SK-N-SH (cell line): ENCODE measurements around the gene SSMEM1. TPM values are rescaled to one million over a fixed set of nuclear protein-coding genes. Genes with fewer than 3 reads are reported as not detected.

Source experiments
- CTCF ChIA-PET: fragments of 300-600, 350-600 bp; formaldehyde crosslinking; extraction: SDS; loops from one replicate; lab custom pipeline; 2021; lab: Yijun Ruan, JAX
- POLR2A ChIA-PET: fragments of 350-600 bp; sonication (Branson Sonifier 250); formaldehyde crosslinking; extraction: SDS; loops from one replicate; lab custom pipeline; 2020; ENCODE audit warnings: antibody characterized with exemption, inconsistent platforms; lab: Yijun Ruan, JAX
- DNase-seq: peaks from one replicate; pipeline ENCODE4 v3.0.0; 2012
- H2AFZ ChIP-seq: fragments of 200-600 bp; sonication (generic); 2 replicates; pipeline ENCODE4 v1.8.1; 2016; ENCODE audit warnings: antibody characterized with exemption, mild to moderate bottlenecking, low read depth
- H3F3A ChIP-seq: fragments of 200-600 bp; sonication (generic); replicated peaks from 2 replicates; pipeline ENCODE3; 2016; ENCODE audit warnings: antibody characterized with exemption, mild to moderate bottlenecking; ENCODE audit not compliant: insufficient read depth
- H3K27ac ChIP-seq, 2 experiments: fragments of 200-500 bp in 1 of 2; fragments of 200-600 bp in 1 of 2; sonication (Bioruptor generic) in 1 of 2; sonication (generic), shearing (Covaris generic) in 1 of 2; 2 replicates each; pipeline versions ENCODE4 v1.5.1 to v1.6.1; 2014 to 2016; ENCODE audit warnings: low read depth in 2 of 2, inconsistent platforms in 1 of 2, low read length in 1 of 2, mild to moderate bottlenecking in 1 of 2, mixed read lengths in 1 of 2
- H3K27me3 ChIP-seq: fragments of 200-600 bp; sonication (generic), shearing (Covaris generic); 2 replicates; pipeline ENCODE4 v1.6.1; 2016; ENCODE audit warnings: mixed run types; ENCODE audit not compliant: insufficient read depth
- H3K36me3 ChIP-seq, 2 experiments: fragments of 200-500 bp in 1 of 2; fragments of 200-600 bp in 1 of 2; sonication (Bioruptor generic) in 1 of 2; sonication (generic) in 1 of 2; replicated peaks in 1 of 2; 2 replicates each; pipeline versions ENCODE3 to v1.5.1; 2014 to 2016; ENCODE audit warnings: low read length in 1 of 2, mild to moderate bottlenecking in 1 of 2; ENCODE audit not compliant: insufficient read depth in 2 of 2, control insufficient read depth in 1 of 2
- H3K4me1 ChIP-seq, 2 experiments: fragments of 200-500 bp in 1 of 2; fragments of 200-600 bp in 1 of 2; sonication (Bioruptor generic) in 1 of 2; sonication (generic), shearing (Covaris generic) in 1 of 2; 2 replicates each; pipeline versions ENCODE4 v1.5.1 to v1.6.1; 2014 to 2016; ENCODE audit warnings: low read depth in 1 of 2, low read length in 1 of 2, mixed run types in 1 of 2; ENCODE audit not compliant: insufficient read depth in 2 of 2, control insufficient read depth in 1 of 2
- H3K4me2 ChIP-seq: fragments of 200-600 bp; sonication (generic), shearing (Covaris generic); 2 replicates; pipeline ENCODE4 v1.6.1; 2017; ENCODE audit warnings: mixed run types
- H3K4me3 ChIP-seq, 2 experiments: fragments of 200-500 bp in 1 of 2; fragments of 200-600 bp in 1 of 2; sonication (Bioruptor generic) in 1 of 2; sonication (generic), shearing (Covaris generic) in 1 of 2; 2 replicates each; pipeline versions ENCODE4 v1.5.1 to v1.8.1; 2014 to 2016; ENCODE audit warnings: low read depth in 2 of 2, inconsistent platforms in 1 of 2, low read length in 1 of 2, mild to moderate bottlenecking in 1 of 2, mixed read lengths in 1 of 2, moderate library complexity in 1 of 2
- H3K79me2 ChIP-seq: fragments of 200-600 bp; sonication (generic); 2 replicates; pipeline ENCODE4 v1.8.1; 2017; ENCODE audit warnings: mild to moderate bottlenecking; ENCODE audit not compliant: insufficient read depth
- H3K9ac ChIP-seq: fragments of 200-600 bp; sonication (generic); 2 replicates; pipeline ENCODE4 v1.6.1; 2017; ENCODE audit warnings: mixed run types
- H3K9me2 ChIP-seq: fragments of 200-600 bp; sonication (generic); 2 replicates; pipeline ENCODE4 v1.6.1; 2017; ENCODE audit warnings: mixed run types
- H3K9me3 ChIP-seq: fragments of 200-600 bp; sonication (generic); 2 replicates; pipeline ENCODE4 v1.6.1; 2017; ENCODE audit warnings: mixed run types, mild to moderate bottlenecking, moderate library complexity
- H4K20me1 ChIP-seq: fragments of 200-600 bp; sonication (generic); 2 replicates; pipeline ENCODE4 v1.6.1; 2017; ENCODE audit warnings: mild to moderate bottlenecking, mixed run types; ENCODE audit not compliant: insufficient read depth
- CTCF ChIP-seq: fragments of 200-600 bp; sonication (generic); IDR thresholded peaks from 2 replicates; pipeline ENCODE4 v1.6.1; 2017; ENCODE audit warnings: antibody characterized with exemption, mild to moderate bottlenecking, moderate library complexity
- IRF3 ChIP-seq: fragments of 150-350 bp; IDR thresholded peaks from 2 replicates; pipeline ENCODE4 v1.6.1; 2016; ENCODE audit warnings: mild to moderate bottlenecking, low read depth, low read length
- MEF2A ChIP-seq: IDR thresholded peaks from 2 replicates; pipeline ENCODE4 v1.4.0; 2012; ENCODE audit warnings: low read depth, borderline replicate concordance
- PBX3 ChIP-seq: IDR thresholded peaks from 2 replicates; pipeline ENCODE4; 2012
- SIN3A ChIP-seq: IDR thresholded peaks from 2 replicates; pipeline ENCODE4 v1.6.1; 2012; ENCODE audit warnings: low read depth, mild to moderate bottlenecking, low read length, moderate library complexity, borderline replicate concordance
- TEAD4 ChIP-seq: IDR thresholded peaks from 2 replicates; pipeline ENCODE4 v1.4.0; 2012; ENCODE audit warnings: mild to moderate bottlenecking, borderline replicate concordance; ENCODE audit not compliant: insufficient read depth
- USF1 ChIP-seq: IDR thresholded peaks from 2 replicates; pipeline ENCODE4 v1.4.0; 2012; ENCODE audit warnings: low read depth, borderline replicate concordance
- USF2 ChIP-seq: fragments of 150-350 bp; IDR thresholded peaks from 2 replicates; pipeline ENCODE4 v1.6.1; 2017; ENCODE audit warnings: antibody characterized with exemption, low read length, low read depth, borderline replicate concordance
- ZBTB33 ChIP-seq: IDR thresholded peaks from 2 replicates; pipeline ENCODE4 v1.4.0; 2012; ENCODE audit warnings: low read depth, borderline replicate concordance
- WGBS: methylation state at CpG from one replicate; pipeline ENCODE4 v1.1.6; 2017; ENCODE audit warnings: low lambda C conversion rate; 5-methylcytosine and 5-hydroxymethylcytosine counted together
- polyA plus RNA-seq, 3 experiments: library from polyadenylated mRNA; depleted of rRNA; stranded (reverse); fragments of >200 nt; gene quantifications; 2 replicates each; pipeline ENCODE4 v1.2.3, GENCODE V29; 2012

SSMEM1 gene
- polyA plus RNA-seq, 1 of the 3 experiments (the other 2 are of a cell fraction), result not detected

- H4K20me1 ChIP-seq, result no peaks in the 10 kb centered on the region
- no peaks in the 10 kb centered on the region for H3K27me3 ChIP-seq
- H2AFZ ChIP-seq, result no peak overlapping the region
- no peaks in the 10 kb centered on the region for H3K9me3 ChIP-seq
- WGBS, result 95% methylated on average over 2 of the region's 2 CpGs
- H3K9me2 ChIP-seq, result no peaks in the 10 kb centered on the region
- no peak overlapping the region for H3K4me2 ChIP-seq
- H3K4me1 ChIP-seq, result no peaks in the 10 kb centered on the region; a peak in 1 of 4 replicates
- H3K27ac ChIP-seq, result no peak overlapping the region
- peaks cover 4% of the 10 kb centered on the region for H3F3A ChIP-seq
- no peak for DNase-seq
- H3K36me3 ChIP-seq, result peaks cover 66 to 67% of the 10 kb centered on the region in 2 experiments
- POLR2A ChIA-PET, result no interaction called here
- TF ChIP-seq IRF3 (no peak), MEF2A (no peak), CTCF (no peak), PBX3 (no peak), USF2 (no peak), USF1 (no peak)
- H3K79me2 ChIP-seq, result no peaks in the 10 kb centered on the region; the same call in 1 of the 2 replicates
- H3K9ac ChIP-seq, result no peak overlapping the region
- CTCF ChIA-PET, result no interaction called here
- H3K4me3 ChIP-seq, result no peak overlapping the region
Measured at GRCh38 chr7:130195396-130195795, 12.3 kb upstream of the SSMEM1 start.

GRCh38 chr7:130196476-130196875 lies 11.2 kb upstream of the SSMEM1 start:
- ChIA-PET CTCF (no interaction called here), POLR2A (no interaction called here)
- peaks cover 4% of the 10 kb centered on the region for H3F3A ChIP-seq
- H3K4me1 ChIP-seq, result no peaks in the 10 kb centered on the region; a peak in 1 of 4 replicates
- 64% methylated on average over 2 of the region's 2 CpGs for WGBS
- H3K9me2 ChIP-seq, result no peaks in the 10 kb centered on the region
- no peak overlapping the region for H3K4me3 ChIP-seq
- no peak overlapping the region for H3K27ac ChIP-seq
- TF ChIP-seq TEAD4 (no peak), SIN3A (no peak), ZBTB33 (no peak)
- no peak overlapping the region for H3K9ac ChIP-seq
- no peaks in the 10 kb centered on the region for H4K20me1 ChIP-seq
- H3K4me2 ChIP-seq, result no peak overlapping the region
- H2AFZ ChIP-seq, result no peak overlapping the region
- H3K9me3 ChIP-seq, result no peaks in the 10 kb centered on the region
- no peak for DNase-seq
- H3K27me3 ChIP-seq, result no peaks in the 10 kb centered on the region
- no peaks in the 10 kb centered on the region; the same call in 1 of the 2 replicates for H3K79me2 ChIP-seq
- peaks cover 71 to 73% of the 10 kb centered on the region in 2 experiments for H3K36me3 ChIP-seq
